ENCODE data around the gene BBIP1.
A peak's percentile ranks its signal among the peaks of the same experiment; 100 is the strongest.
"Not testable (repeated sequence)": the region's sequence is repeated elsewhere in the genome, so short reads cannot be mapped to it uniquely, and the experiment has no call there.

BBIP1 gene

DNA sequence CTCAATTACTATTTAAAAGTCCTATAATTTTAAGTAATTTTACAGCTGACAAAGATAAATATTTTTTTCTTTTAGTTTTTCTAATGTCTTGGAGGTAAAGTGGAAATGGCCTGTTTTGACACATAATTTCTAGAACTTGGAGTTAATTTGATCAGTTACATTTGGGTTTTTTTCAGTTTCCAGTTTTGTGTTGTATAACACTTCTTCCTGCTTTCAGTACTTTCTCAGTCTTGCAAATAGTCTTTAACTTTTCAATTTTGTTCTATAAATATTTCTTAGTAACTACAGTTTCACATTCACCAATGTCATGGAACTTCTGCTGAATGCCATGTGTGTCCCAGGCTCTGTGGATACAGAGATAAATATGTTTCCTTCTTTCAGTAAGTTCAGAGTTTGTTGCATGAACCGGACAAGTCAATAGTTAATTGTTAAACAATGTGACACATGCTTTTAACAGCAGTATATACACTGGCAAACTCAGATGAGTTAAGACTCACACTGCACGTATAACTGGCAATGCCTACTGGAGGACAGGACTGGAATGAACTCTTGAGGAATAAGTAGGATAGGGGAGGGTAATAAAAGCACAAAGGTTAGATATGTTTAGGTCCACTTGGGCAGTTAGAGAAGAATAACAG lies 5.0 kb upstream of the BBIP1 start:
- DNase-seq (ENCODE audit: low read depth): no peak

DNA sequence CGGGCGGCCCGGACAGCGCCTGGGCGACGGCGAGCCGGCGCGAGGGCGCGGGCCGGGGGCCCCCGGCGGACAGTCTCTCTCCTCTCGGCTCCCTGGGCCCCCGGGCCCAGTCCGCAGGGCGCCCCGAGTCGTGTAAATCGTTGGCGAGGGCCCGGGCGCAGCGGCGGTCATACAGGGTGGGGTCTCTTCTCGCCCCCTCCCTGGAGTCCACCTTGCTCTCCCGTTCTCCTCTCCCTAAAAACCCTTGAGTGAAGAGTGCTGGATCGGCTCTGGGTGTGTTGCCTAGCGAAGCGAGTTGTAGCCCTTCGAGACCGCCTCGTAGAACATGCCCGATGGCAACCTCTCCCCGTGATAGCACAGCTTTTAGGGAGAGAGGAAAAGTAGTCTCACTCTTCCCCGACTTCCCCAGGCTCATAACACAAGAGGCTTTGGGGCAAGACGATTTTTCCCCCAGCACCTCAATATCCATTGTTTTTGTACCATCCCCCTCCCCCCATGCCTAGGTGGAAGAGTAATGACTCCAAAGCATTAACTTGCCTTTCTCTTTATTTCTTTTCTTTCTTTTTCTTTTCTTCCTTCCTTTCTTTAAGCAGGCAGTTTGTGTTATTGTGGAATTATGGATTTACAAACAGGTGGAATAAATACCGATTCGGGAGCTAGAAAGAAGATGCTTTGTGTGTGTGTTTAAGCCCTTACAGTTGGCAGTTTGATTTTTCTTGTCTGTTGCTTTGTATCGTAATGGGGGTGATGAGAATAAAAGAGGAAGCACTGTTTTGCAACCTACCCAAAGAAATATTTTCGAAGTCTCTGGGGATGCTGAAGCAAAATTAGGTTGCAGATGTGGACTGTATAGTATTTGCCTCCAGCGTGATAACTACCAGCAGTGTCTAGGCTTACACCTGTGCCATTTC lies 1.2 kb upstream of the BBIP1 start:
- DNase-seq (ENCODE audit: low read depth): no peak

DNA sequence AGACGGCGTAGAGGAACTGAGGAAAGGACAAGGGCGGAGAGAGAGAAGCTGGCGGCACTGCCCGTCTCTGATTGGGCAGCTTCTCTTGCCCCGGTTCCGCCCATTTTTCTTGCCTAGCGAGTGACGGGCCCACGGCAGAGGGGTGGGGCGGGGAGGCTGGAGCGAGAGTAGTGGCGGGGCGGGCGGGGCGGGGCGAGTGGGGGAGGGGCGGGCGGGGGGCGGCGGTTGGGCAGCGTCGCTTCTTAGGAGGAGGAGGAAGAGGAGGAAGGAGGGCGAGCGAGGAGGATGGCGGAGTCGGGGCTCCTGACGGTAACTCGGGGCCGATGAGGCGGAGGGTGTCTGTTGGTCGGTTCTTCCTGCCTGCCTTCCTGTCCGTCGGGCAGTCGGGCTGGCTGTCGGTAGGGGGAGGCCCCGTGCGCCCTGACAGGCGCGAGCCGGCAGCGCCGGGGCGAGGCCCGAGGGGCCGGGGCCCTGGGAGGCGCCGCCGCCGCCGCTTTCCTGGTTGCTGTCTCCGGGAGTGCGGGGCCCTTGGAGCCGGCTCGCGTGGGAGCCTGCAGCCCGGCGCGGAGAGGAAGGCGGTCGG lies 460 bp upstream of the BBIP1 start, which contains the start of gene SHOC2:
SHOC2 (plus strand) TSS at position 256 of the 583 bp plus-strand sequence. CDS start 44,755 bp downstream, outside the sequence.
- peak; percentile 96 for DNase-seq (ENCODE audit: low read depth)

DNA sequence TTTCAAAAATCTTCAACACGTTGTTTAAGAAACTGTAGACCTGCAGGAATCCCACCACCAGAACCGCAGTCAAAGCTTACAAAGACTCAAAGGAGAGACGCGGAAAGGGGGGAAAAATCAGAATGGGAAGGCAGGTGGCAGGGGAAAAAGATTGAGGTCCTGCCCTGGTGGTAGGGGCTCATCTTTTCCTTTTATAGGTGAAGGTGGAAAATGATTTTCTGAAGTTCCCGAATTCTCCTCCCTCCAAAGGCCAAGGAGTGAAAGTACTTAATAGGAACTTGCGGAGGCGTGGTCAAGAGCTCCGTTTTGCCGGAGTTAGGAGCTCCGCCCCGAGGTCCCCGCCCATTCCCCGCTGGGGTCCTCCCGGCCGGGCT lies 724 bp downstream of the BBIP1 start:
- peak; percentile 84 for DNase-seq (ENCODE audit: low read depth)

DNA sequence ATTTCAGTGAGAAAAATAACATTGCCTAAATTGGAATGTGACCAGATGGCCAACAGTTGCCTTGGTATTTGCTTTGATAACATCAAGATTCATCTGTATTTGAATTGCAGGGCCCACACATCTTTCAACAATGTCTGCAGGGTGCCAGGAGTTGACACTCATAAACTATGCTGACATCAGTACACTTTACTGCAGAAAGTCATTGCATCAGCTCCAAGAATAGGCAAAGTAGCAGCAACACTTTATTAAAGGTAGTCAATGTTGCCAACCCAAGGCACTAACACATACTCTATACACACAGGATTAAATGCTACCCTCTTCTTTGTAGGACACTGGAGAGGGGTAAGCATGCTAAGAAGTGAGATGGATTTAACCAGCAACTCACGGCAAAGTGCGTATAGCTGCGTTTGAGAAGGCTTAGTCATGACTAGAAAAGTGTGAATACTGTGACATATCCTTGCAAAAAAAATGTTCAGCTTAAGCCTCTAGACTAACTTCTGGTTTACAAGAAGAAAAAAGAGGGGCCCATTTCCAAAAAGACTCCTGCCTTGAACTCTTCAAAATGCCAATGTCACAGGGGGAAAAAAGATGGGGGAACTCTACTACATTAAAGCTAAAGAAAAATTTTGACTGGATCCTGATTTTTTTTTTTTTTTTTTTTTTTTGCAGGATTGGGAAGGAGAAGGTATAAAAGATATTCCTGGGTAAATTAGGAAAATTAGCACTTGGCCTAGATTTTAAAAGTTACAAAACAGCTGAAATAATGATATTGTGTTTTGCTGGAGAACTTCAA lies 2.2 kb downstream of the BBIP1 start:
- no peak for DNase-seq (ENCODE audit: low read depth)

DNA sequence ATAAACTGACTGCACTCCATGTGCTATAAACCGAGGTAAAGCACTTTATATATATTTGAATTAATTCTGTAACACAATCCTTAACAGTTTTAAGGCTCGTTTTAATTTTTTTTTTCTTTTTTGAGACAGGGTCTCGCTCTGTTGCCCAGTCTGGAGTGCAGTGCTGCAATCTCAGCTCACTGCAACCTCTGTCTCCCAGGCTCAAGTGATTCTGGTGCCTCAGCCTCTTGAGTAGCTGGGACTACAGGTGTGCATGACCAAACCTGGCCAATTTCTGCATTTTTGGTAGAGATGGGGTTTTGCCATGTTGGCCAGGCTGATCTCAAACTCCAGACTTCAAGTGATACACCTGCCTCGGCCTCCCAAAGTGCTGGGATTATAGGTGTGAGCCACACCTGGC lies 3.4 kb downstream of the BBIP1 start:
- not testable (repeated sequence) for DNase-seq (ENCODE audit: low read depth)

DNA sequence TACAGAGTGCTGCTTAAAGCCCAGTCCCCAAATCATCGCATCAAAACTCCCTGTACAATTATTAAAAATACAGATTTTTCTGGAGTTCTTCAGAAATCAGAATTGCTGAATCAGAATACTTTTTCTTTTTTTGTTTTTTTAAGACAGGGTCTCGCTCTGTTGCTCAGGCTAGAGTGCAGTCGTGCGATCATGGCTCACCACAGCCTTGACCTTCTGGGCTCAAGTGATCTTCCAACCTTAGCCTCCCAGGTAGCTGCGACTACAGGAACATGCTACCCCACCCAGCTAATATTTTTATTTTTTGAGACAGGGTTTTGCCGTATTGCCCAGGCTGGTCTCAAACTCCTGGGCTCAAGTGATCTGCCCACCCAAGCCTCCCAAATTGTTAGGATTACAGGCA lies 3.9 kb downstream of the BBIP1 start:
- DNase-seq (ENCODE audit: low read depth): no peak

DNA sequence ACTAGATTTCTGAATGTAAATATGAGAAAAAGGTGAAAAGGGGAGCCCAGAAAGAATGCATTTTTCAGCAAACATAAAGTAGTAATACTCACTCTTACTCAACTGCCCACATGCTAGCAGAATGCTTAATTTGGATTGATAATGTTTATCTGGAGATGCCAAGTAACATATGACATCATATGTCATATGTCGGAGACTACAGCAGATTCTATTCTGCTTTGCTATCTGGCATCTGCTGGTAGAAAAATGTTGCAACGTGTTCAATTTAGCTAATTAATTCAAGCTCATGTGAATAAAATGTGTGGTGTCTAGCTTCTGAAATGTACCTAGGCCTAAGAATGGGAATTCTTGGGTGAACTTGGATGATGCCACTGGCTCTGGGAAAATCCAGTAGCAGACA lies 4.5 kb downstream of the BBIP1 start:
- no peak for DNase-seq (ENCODE audit: low read depth)

DNA sequence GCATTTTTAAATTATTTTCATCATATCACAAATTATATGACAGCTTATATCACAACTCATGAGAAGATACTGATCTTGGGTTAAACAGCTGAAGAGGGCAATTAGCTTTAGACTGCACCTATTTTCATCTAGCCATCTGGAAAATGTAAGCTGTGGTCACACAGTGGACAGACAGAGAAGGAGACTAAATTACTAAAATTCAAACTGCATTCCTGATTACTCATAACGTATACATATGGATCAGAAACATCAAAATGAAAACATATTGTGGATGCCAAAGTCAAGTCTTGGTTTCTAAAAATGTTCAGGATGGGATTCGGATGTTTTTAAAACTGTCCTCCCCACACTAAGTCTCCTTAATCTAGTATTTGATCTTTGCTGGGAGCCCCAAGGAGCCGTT lies 6.6 kb downstream of the BBIP1 start:
- no peak for DNase-seq (ENCODE audit: low read depth)

DNA sequence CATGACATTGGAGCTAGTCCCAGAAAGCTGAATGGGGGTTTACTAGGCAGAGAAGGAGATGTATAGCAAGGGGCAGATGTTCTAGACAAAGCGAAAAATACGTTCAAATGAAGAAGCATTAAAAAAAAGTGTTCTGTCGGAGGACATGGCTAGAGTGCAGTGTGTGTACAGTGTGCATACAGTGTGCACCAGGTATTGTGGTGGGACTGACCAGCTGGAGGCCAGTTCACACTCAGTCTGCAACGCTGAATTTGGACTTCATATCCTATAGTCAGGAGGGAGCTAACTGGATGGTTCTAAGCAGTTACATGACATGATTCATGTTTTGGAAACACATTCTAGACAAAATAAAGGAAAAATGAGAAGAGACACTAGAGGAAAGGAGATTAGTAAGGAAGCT lies 8.8 kb downstream of the BBIP1 start:
- DNase-seq (ENCODE audit: low read depth): no peak

DNA sequence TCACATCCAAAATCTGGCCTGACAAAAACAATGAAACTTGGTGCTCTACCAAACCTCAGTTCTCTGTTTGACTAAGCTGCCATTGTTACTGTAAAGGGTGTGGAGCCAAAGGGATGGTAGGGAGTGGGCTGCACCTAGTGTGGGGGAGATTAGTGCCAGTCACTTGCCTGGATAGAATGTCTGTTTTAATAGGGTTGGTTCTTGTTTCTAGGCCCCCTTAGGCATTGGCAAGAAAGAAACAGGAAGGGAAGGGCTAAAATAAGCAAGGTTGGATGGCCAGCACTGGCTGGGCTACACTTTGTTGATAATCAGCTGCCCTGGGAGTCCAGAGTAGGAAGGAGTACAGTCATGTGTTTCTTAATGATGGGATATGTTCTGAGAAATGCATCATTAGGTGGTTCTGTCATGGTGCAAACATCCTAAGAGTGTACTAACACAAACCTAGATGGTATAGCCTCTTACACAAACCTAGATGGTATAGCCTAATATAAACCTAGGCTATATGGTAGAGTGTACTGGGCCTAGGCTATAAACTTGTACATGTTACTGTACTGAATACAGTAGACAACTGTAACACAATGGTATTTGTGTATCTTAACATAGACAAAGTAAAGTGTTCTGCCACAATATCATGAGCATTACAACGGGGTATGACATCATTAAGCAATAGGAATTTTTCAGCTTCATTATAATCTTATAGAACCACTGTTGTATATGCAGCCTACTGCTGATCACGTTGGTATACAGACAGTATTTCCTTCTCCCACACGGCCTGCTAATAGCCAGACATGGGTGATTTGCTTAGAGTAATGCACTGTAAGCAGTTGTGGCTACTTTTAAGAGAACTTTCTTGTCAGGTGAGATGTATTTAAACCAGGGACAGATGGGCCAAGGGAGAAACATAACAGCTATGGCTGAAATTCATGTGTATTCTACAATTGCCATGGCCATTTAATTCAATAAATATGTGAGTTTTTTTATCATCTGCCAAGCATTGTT lies 15.4 kb downstream of the BBIP1 start:
- DNase-seq (ENCODE audit: low read depth): no peak

DNA sequence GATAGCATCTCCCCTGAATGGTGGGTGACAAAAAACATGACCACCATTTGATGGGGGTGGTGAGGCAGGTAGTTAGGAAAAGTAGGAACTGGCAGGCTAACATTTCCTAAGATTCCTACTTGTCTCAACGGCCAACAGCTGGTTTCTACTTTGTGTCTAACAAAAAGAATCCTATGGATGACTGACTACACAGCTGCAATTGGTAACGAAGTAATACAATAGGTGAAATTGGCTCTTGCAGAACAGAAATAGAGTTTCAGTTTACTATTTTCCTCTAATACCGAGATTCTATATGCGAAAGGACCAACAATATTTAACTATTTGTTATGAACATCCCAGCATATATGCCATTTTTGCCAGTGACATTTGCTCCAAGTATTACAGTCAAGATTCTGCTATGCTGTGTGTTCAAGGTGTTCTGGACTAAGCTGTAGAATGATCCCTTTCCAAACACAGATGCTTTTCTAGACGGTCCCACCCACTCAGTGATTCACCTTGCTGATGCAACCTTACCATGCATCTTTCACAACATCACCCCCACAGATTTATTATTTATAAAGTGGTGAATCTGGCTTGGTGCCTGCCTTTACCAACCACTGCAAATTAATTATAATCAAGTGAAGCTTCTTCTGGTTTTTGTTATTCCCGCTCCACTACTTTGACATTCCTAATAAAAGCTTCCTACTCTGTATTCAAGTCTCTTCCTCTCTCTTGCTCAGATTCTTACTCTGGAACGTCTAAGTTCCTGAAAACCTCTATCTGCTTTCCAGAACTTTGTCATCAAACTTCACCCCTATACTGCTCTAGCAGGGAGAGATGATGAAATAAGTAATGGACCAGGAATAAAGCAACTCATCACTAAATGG lies 16.8 kb downstream of the BBIP1 start:
- DNase-seq (ENCODE audit: low read depth): no peak

DNA sequence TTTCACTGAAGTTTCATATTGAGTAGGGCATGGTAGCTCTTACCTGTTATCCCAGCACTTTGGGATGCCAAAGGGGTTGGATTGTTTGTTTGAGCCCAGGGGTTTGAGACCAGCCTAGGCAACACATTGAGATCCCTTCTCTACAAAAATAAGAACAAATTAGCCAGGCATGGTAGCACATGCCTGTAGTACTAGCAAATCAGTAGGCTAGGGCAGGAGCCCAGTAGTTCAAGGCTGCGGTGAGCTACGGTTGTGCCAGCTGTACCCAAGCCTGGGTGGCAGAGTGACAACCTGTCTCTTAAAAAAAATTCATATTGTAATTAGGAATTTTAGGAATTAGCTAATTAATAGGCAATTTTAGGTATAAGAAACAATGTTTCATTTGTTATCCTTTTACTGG lies 18.0 kb downstream of the BBIP1 start:
- no peak for DNase-seq (ENCODE audit: low read depth)

DNA sequence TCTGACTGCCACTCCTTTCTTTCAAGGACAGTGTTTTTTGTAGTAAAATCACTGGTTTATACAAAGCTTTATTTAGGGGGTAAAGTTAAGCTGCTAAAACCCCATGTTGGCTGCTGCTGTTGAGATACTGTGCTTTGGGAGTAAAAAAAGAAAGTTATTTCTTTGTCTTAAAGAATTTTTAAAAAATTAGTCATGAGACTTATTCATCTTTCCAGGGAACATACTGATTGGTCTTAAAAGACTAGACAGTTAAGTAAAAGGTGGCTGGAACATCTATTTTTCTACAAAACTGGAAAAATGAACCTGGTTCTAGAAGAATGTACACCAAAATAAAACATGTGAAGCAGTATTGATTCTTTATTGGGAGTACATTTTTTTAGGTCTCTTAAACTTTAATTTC lies 20.6 kb downstream of the BBIP1 start:
- DNase-seq (ENCODE audit: low read depth): no peak

DNA sequence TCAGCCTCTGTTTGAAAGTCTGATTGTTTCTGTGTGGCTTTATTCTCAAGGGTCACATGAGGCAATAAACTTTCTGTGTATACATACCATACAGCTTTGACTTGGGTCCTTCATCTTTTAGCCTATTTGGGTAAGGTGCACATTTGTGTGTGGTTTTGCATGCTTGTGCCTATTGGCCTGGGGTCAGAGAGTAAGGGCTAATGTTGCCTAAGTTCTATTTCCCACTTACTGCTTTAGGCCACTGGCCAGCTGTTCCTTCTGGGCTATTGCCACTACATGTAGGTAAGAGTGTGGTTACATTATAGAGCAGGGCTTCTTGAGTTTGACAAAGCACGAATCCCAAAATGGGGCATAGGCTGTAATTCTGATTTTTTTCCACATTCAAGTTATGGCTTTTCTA lies 21.8 kb downstream of the BBIP1 start:
- DNase-seq (ENCODE audit: low read depth): no peak

DNA sequence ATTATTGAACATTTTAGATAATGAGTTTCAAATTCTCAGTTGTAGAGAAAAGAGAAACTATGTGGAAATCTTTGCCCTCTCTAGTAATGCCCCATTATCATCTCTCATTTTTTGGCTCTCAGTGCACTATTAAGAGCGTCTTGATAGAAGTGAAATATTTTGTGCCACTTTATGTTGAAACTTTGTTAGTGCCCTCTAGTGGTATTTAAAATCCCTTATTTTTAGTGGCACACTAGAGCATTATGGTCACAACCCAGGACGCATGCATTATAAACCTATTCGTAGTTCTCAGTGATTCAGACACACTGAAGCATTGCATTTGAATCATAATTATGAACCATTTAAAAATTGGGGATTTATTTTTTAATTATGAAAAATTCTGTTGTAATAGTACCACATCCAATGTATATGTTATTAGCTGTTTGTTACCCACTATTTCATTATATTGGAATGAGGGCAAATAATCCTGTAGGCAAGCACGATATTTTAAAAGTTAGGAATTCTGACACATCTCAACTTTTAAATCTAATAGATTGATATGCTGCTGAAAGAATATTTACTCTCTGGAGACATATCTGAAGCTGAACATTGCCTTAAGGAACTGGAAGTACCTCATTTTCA lies 25.3 kb downstream of the BBIP1 start:
- no peak for DNase-seq (ENCODE audit: low read depth)

DNA sequence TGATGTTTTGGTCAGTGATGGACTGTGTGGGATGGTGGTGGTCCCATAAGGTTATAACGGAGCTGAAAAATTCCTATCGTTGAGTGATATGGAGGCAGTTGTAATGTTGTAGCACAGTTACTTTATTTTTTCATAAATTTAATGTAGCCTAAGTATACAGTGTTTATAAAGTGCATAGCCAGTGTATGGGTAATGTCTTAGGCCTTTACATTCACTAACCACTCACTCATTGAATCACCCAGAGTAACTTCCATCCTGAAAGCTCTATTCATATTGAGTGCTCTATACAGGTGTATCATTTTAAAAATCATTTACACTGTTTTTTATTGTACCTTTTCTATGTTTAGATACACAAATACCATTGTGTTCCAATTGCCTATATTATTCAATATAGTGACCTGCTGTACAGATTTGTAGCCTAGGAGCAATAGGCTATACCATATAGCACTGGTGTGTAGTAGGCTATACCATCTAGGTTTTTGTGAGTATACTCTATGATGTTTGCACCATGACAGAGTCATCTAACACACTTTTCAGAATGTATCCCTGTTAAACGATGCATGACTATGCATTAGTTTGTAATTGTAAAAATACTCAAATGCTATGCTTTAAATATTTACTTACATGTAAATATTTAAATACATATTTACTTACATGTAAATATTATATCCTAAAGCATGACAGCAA lies 26.2 kb downstream of the BBIP1 start:
- no peak for DNase-seq (ENCODE audit: low read depth)

DNA sequence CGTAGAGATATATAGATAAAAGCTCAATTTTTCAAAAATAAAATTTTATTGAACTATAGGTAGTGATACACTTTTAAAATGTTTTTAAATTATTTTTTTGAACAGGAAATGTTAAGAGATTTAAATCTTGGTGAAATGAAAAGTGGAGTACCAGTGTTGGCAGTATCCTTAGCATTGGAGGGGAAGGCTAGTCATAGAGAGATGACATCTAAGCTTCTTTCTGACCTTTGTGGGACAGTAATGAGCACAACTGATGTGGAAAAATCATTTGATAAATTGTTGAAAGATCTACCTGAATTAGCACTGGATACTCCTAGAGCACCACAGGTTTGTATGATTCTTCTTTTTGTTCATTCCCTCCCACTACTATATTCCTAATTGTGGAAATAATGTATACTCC lies 31.4 kb downstream of the BBIP1 start:
- no peak for DNase-seq (ENCODE audit: low read depth)

Data from stimulated activated CD8-positive, alpha-beta memory T cell treated with anti-CD3 and anti-CD28 coated beads, Interleukin-4, amount 100 ng/mL, for 24 hours (primary cell).